A549 (cell line): ENCODE data around the gene FNIP1. TPM values are rescaled to one million over a fixed set of nuclear protein-coding genes. Genes with fewer than 3 reads are reported as not detected.

ENCODE experiments used
- ATAC-seq, 2 experiments: fragments of 200-7000 bp in 1 of 2; fragments of >200 bp in 1 of 2; cut with Nextera tagmentation in 1 of 2; cut with Tn5 transposase in 1 of 2; 3 replicates each; pipeline versions ENCODE4 v1.8.0 to v1.9.1; 2018 to 2020; ENCODE audit warnings: mild to moderate bottlenecking in 1 of 2, moderate library complexity in 1 of 2
- CTCF ChIA-PET: fragments of 300-600 bp; sonication (Branson Sonifier 250); formaldehyde crosslinking; extraction: SDS; loops from one replicate; lab custom pipeline; 2021; ENCODE audit warnings: antibody characterized with exemption, inconsistent platforms; lab: Yijun Ruan, JAX
- POLR2A ChIA-PET: fragments of 350-600 bp; formaldehyde crosslinking; extraction: SDS; loops from one replicate; lab custom pipeline; 2021; ENCODE audit warnings: antibody characterized with exemption, inconsistent platforms; lab: Yijun Ruan, JAX
- DNase-seq, 2 experiments: peaks; one replicate each; pipeline versions ENCODE4 v3.0.0 to v3.0.0-alpha.2; 2011 to 2016; ENCODE audit warnings: low read depth in 1 of 2, low spot score in 1 of 2
- FAIRE-seq: peaks from 2 replicates; lab custom pipeline; 2011; peaks lifted over from hg19 to GRCh38; lab: Jason Lieb, UNC
- H3K27ac ChIP-seq, 2 experiments: fragments of >200 bp; sonication (Bioruptor Twin); formaldehyde crosslinking; 3 replicates each; pipeline ENCODE4 v1.5.1; 2016 to 2017
- H3K4me1 ChIP-seq: fragments of >200 bp; sonication (Bioruptor Twin); formaldehyde crosslinking; 3 replicates; pipeline ENCODE4 v1.6.1; 2016
- H3K4me2 ChIP-seq: fragments of >200 bp; sonication (Bioruptor Twin); formaldehyde crosslinking; 3 replicates; pipeline ENCODE4 v1.6.1; 2016
- H3K4me3 ChIP-seq: fragments of >200 bp; sonication (Bioruptor Twin); formaldehyde crosslinking; 3 replicates; pipeline ENCODE4 v1.5.1; 2016
- H3K9me3 ChIP-seq: fragments of >200 bp; sonication (Bioruptor Twin); formaldehyde crosslinking; 3 replicates; pipeline ENCODE4 v1.6.1; 2016
- BHLHE40 ChIP-seq: IDR thresholded peaks from 2 replicates; pipeline ENCODE4 v1.6.1; 2012; ENCODE audit warnings: low read depth, low read length, inconsistent platforms
- CHD4 ChIP-seq: fragments of 200-600 bp; sonication (generic); IDR thresholded peaks from 2 replicates; pipeline ENCODE4 v1.6.1; 2016; ENCODE audit warnings: antibody characterized with exemption, mild to moderate bottlenecking, borderline replicate concordance
- E2F6 ChIP-seq: IDR thresholded peaks from 2 replicates; pipeline ENCODE4 v1.6.1; 2012; ENCODE audit warnings: low read depth, borderline replicate concordance
- EHF ChIP-seq: fragments of 250-450 bp; sonication (Bioruptor Pico); IDR thresholded peaks from 2 replicates; pipeline ENCODE4 v1.5.0; 2020; ENCODE audit warnings: mild to moderate bottlenecking
- EP300 ChIP-seq, 2 experiments: fragments of >200 bp; sonication (Bioruptor Twin); formaldehyde crosslinking; IDR thresholded peaks; 2 replicates in 1 of 2; 3 replicates in 1 of 2; pipeline ENCODE4 v1.6.1; 2016 to 2017
- ESRRA ChIP-seq: fragments of 150-350 bp; IDR thresholded peaks from 2 replicates; pipeline ENCODE4 v1.6.1; 2014; ENCODE audit warnings: mild to moderate bottlenecking, low read length, borderline replicate concordance
- FOXS1 ChIP-seq: fragments of 250-450 bp; sonication (Bioruptor Pico); IDR thresholded peaks from 2 replicates; pipeline ENCODE4 v1.5.0; 2020; ENCODE audit warnings: mild to moderate bottlenecking, moderate library complexity
- GATA3 ChIP-seq: IDR thresholded peaks from 2 replicates; pipeline ENCODE4 v1.6.1; 2012; ENCODE audit warnings: borderline replicate concordance
- HOXA7 ChIP-seq: fragments of 250-450 bp; sonication (Bioruptor Pico); IDR thresholded peaks from 2 replicates; pipeline ENCODE4 v1.5.0; 2020; ENCODE audit warnings: mild to moderate bottlenecking, moderate library complexity
- HOXB5 ChIP-seq: fragments of 250-450 bp; sonication (Bioruptor Pico); IDR thresholded peaks from 2 replicates; pipeline ENCODE4 v1.5.0; 2020; ENCODE audit warnings: mild to moderate bottlenecking, moderate library complexity
- JUNB ChIP-seq: fragments of >200 bp; sonication (Bioruptor Twin); formaldehyde crosslinking; IDR thresholded peaks from 2 replicates; pipeline ENCODE4 v1.6.1; 2016
- KDM5A ChIP-seq: fragments of 200-600 bp; sonication (generic); IDR thresholded peaks from 2 replicates; pipeline ENCODE4 v1.6.1; 2016; ENCODE audit warnings: antibody characterized with exemption, mild to moderate bottlenecking
- MAFK ChIP-seq: fragments of 450-650 bp; IDR thresholded peaks from 2 replicates; pipeline ENCODE4 v1.6.1; 2014; ENCODE audit not compliant: partially characterized antibody
- MYC ChIP-seq: IDR thresholded peaks from 2 replicates; pipeline ENCODE4 v1.6.1; 2012; ENCODE audit warnings: mild to moderate bottlenecking, inconsistent platforms, low read length, improper control_type of control experiment, borderline replicate concordance
- NPAS2 ChIP-seq: fragments of 250-450 bp; sonication (Bioruptor Pico); IDR thresholded peaks from 2 replicates; pipeline ENCODE4 v1.8.0; 2022; ENCODE audit warnings: mild to moderate bottlenecking, moderate library complexity, borderline replicate concordance
- PHF8 ChIP-seq: fragments of 200-600 bp; sonication (generic); IDR thresholded peaks from 2 replicates; pipeline ENCODE4 v1.6.1; 2016; ENCODE audit warnings: low read depth, mild to moderate bottlenecking, antibody characterized with exemption, moderate library complexity, borderline replicate concordance
- POLR2AphosphoS2 ChIP-seq: conservative IDR thresholded peaks from 2 replicates; pipeline ENCODE4 v1.6.1; 2012; ENCODE audit warnings: low read length, improper control_type of control experiment, inconsistent platforms
- REST ChIP-seq: fragments of 200-600 bp; sonication (generic); IDR thresholded peaks from 2 replicates; pipeline ENCODE4 v1.6.1; 2016; ENCODE audit warnings: antibody characterized with exemption, mild to moderate bottlenecking, moderate library complexity
- RFX5 ChIP-seq: fragments of 450-650 bp; IDR thresholded peaks from 2 replicates; pipeline ENCODE4 v1.7.1; 2014; ENCODE audit warnings: antibody characterized with exemption, mild to moderate bottlenecking, moderate library complexity
- TP53 ChIP-seq: fragments of 250-450 bp; sonication (Bioruptor Pico); IDR thresholded peaks from 2 replicates; pipeline ENCODE4 v1.5.0; 2021; ENCODE audit warnings: mild to moderate bottlenecking, moderate library complexity
- ZNF302 ChIP-seq: fragments of 250-450 bp; sonication (Bioruptor Pico); IDR thresholded peaks from 2 replicates; pipeline ENCODE4 v1.9.0; 2021; ENCODE audit warnings: inconsistent platforms, mild to moderate bottlenecking, moderate library complexity
- ZSCAN20 ChIP-seq: fragments of 250-450 bp; sonication (Bioruptor Pico); IDR thresholded peaks from 2 replicates; pipeline ENCODE4 v1.8.0; 2022; ENCODE audit warnings: mild to moderate bottlenecking, moderate library complexity
- WGBS: methylation state at CpG from one replicate; pipeline ENCODE4 v1.1.6; 2017; ENCODE audit errors: missing lambda C conversion rate; 5-methylcytosine and 5-hydroxymethylcytosine counted together
- polyA plus RNA-seq, 4 experiments: library from polyadenylated mRNA; depleted of rRNA in 3 of 4; stranded (reverse); fragments of >200 nt; fragmentation: RNase III in 1 of 4; extraction: RNeasy Plus Mini Kit Qiagen cat#74134 plus additional on column Dnase treatment in 1 of 4; gene quantifications; 2 replicates in 3 of 4; 3 replicates in 1 of 4; pipeline ENCODE4 v1.2.3, GENCODE V29; 2011 to 2017
- TF ChIP-seq, protein P1 (sequence below): fragments of >200 bp; sonication (Bioruptor Twin); formaldehyde crosslinking; IDR thresholded peaks from 3 replicates; pipeline ENCODE4 v1.5.1; 2016

FNIP1 gene
- polyA plus RNA-seq, 2 of the 4 experiments (the other 2 are of a cell fraction), result 7.5 to 9.6 TPM

- no peak for TF ChIP-seq REST
- TF ChIP-seq MAFK, result no peak
- TF ChIP-seq GATA3, result no peak
- no peak for TF ChIP-seq CHD4
- TF ChIP-seq BHLHE40, result no peak
- TF ChIP-seq EP300 (IDR thresholded peaks at IDR 0.05), result no peak
- TF ChIP-seq PHF8, result no peak
- TF ChIP-seq E2F6, result no peak
- TF ChIP-seq POLR2AphosphoS2, result no peak
- no peak for TF ChIP-seq EHF
- no peak for TF ChIP-seq ZNF302 (CRISPR knock-in tag)
- no peak for TF ChIP-seq TP53
- TF ChIP-seq ESRRA, result no peak
- no peak for TF ChIP-seq NPAS2 (CRISPR knock-in tag)
- no peak for TF ChIP-seq HOXB5 (CRISPR knock-in tag)
- TF ChIP-seq JUNB, result no peak
- TF ChIP-seq, protein P1, sequence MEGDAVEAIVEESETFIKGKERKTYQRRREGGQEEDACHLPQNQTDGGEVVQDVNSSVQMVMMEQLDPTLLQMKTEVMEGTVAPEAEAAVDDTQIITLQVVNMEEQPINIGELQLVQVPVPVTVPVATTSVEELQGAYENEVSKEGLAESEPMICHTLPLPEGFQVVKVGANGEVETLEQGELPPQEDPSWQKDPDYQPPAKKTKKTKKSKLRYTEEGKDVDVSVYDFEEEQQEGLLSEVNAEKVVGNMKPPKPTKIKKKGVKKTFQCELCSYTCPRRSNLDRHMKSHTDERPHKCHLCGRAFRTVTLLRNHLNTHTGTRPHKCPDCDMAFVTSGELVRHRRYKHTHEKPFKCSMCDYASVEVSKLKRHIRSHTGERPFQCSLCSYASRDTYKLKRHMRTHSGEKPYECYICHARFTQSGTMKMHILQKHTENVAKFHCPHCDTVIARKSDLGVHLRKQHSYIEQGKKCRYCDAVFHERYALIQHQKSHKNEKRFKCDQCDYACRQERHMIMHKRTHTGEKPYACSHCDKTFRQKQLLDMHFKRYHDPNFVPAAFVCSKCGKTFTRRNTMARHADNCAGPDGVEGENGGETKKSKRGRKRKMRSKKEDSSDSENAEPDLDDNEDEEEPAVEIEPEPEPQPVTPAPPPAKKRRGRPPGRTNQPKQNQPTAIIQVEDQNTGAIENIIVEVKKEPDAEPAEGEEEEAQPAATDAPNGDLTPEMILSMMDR, result no peak
- no peak for TF ChIP-seq ZSCAN20
- no peak for TF ChIP-seq HOXA7
- TF ChIP-seq MYC, result no peak
- no peak for FAIRE-seq
- ChIA-PET CTCF (interaction anchor here (0.7 to 3.7 kb wide), 3 partner anchors 18 to 44 kb away, joined by 3 to 17 read pairs (median 5); no protein-coding TSS in a partner anchor), POLR2A (no interaction called here)
- ATAC-seq, result no peak
- no peak for DNase-seq
- WGBS, result 47% methylated on average over 5 of the region's 5 CpGs
- Histone ChIP-seq H3K4me3 (peak overlapping the region; percentile 72), H3K4me1 (peaks cover 50% of the 10 kb centered on the region), H3K4me2 (peak overlapping the region; percentile 84), H3K27ac (peak overlapping the region; percentile 83 to 92; a peak in 4 of 6 replicates), H3K9me3 (no peaks in the 10 kb centered on the region)
Observed at GRCh38 chr5:131633830-131634229, 163.0 kb downstream of the FNIP1 start.

GRCh38 chr5:131630963-131631350 lies 165.9 kb downstream of the FNIP1 start:
- POLR2A ChIA-PET, result no interaction called here
- Histone ChIP-seq H3K4me3 (no peak overlapping the region), H3K4me2 (peak overlapping the region; percentile 45), H3K4me1 (peaks cover 45% of the 10 kb centered on the region), H3K9me3 (no peaks in the 10 kb centered on the region), H3K27ac (no peak overlapping the region; a peak in 1 of 6 replicates)
- DNase-seq, result no peak
- 71% methylated on average over 4 of the region's 4 CpGs for WGBS
- FAIRE-seq, result no peak
- CTCF ChIA-PET, result interaction anchor here (0.9 to 3.7 kb wide), 6 partner anchors 12 to 208 kb away, joined by 3 to 17 read pairs (median 4); no protein-coding TSS in a partner anchor
- no peak for TF ChIP-seq KDM5A
- TF ChIP-seq MYC, result no peak
- TF ChIP-seq RFX5, result no peak
- TF ChIP-seq FOXS1 (CRISPR knock-in tag), result no peak
- ATAC-seq, result no peak
